Activated CD8-positive, alpha-beta memory T cell treated with anti-CD3 and anti-CD28 coated beads for 4 hours (primary cell): ENCODE measurements around the gene AK1.
"Not testable (repeated sequence)": the region's sequence is repeated elsewhere in the genome, so short reads cannot be mapped to it uniquely, and the experiment has no call there.

Experiments
- DNase-seq, 2 donors: peaks; one replicate each; pipeline ENCODE4 v3.0.0-alpha.2; 2020; ENCODE audit warnings: low read depth in 2 of 2

Gene AK1

DNA sequence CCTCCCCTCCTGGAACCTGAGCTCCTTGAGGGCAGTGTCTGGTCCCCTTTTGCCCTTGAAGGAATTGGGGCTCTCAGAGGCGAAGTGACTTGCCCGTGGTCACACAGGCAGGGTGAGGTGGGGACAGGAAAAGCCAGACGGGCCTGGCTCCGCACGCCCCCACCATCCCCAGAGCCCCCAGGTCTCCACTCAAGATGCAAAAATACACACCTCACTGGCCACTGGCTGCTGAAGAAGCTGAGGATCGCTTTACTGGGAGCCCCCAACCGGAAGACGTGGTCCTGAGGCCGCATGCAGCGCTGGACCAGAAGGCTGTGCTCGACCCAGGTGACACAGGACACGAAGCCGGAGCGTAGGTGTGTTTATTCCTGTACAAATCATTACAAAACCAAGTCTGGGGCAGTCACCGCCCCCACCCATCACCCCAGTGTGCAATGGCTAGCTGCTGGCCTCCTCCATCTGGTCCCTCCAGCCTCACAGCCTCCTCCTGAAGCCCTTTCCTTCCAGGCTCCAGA is 7.6 kb upstream of the AK1 start:
- DNase-seq, result no peak

DNA sequence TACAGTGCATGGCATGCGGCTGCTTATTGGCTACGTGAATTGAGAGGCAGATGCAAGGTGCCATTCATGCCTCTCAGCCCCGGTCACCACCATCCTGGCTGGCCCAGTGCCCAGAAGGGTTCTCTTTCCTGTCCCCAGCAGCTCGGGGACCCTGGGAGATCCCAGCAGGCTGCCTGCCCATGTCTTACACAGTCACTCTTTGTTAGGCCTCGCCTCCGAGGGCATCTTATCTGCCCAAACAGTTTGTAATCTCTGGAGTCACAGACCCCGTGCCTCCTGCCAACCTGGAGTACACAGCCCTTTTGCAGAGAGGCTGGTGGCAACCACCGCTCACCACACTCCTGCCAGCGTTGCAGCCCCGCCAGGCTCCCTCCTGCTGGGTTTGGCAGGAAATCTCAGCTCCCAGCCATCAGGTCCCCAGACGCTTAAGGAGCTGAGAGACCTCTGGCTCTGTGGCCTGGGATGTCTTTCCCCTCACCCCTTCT is 7.0 kb upstream of the AK1 start:
- DNase-seq, result no peak

DNA sequence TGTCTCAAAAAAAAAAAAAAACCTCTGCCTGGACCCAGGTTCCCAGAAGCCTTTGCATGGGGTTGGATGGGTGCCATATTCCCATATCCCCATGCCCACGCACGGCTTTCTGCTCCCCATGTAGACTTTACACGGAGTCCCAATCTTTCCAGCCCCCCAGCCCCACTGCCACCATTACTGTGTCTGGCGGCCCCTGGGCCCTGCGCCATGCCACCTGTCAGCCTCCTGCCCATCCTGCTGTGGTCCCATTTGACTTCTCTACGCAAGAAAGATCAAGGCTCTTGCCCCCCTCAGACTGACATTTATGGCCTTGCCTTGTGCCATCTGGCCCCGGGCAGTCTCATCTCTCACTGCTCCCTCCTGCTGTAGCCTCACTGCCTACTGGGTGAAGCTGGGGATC is 6.5 kb upstream of the AK1 start:
- DNase-seq, result no peak

DNA sequence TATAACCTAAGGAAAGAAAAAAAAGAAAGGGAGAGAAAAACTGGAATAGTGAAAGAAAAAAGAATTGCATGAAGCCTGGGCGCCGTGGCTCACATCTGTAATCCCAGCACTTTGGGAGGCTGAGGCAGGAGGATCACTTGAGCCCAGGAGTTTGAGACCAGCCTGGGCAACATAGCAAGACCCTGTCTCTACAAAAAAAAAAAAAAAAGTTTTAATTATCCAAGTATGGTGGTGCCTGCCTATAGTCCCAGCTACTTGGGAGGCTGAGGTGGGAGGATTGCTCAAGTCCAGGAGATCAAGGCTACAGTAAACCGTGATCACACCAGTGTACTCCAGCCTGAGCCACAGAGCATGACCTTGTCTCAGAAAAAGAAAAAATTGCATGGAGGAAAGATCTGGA is 4.2 kb upstream of the AK1 start:
- DNase-seq, result not testable (repeated sequence)

DNA sequence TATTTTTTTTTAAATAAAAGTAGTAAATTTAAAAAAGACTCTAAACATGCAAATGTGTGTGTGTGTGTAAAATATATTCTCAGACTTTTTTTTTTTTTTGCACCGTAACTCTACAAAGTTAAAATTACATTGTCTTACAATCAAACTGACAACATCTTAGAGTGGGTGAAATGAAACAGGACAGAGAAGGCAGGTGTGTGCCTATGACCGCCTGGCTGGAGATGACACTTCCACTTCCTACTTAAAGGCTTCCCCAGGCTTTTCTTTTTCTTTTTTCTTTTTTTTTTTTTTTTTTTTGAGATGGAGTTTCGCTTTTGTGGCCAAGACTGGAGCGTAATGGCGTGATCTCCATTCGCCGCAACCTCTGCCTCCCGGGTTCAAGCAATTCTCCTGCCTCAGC is 2.7 kb upstream of the AK1 start:
- no peak for DNase-seq

DNA sequence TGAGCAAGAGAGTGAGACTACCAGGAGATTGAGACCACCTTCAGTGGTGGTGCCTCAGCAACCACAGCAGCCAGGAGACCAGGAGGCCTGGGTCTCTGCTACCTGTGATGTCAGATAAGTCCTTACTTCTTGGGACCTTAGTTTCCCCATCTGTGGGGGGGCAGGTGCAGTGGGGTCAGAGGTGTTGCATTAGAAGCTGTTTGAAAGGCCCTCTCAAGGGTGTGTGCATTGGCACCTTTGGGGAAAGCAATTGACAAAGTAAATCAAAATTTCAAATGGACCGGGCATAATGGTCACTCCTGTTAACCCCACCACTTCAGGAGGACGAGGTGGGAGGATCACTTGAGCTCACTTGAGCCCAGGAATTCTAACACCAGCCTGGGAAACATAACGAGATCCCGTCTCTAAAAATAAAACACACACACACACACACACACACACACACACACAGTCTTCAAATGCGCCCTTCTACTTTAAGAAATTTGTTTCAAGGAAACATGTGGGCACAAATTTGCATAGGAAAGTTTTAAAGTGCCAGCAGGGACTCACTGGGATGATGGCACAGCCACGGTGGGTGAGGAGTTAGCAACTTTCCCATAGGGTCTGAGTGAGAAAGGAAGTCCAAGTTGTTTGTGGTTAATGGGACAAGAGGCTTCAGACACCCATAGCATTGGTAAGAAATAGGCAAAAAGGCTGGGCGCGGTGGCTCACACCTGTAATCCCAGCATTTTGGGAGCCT is 1.3 kb upstream of the AK1 start:
- DNase-seq, result no peak

DNA sequence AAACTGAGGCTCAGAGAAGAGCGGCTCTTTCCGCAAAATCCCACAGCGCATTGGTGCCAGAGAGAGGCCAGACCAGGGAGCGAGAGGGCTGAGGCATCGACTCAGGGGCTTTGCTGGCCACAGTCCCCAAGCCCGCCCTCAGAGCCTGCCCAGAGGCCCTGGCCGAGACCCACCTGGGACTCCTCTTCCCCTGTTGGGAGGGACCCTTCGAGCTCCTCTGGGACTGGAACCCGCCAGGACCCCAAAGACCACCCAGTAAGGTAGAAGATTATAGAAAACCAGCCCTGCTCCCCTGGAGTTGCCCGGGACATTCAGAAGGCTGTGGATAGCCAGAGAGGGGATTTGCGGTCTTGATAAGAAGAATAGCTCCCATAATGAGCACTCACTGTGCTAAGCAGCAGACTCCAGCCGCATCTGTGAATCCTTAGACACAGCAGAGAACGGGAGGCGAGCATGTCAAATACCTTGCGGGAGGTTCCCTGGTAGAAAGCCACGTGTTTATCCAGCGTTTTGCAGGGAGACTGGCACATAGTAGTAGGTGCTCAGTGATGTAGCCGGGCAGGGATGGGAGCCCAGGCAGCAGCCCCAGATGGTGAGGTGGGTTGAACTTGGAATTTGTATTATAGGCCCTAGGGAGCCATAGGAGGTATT is 651 bp upstream of the AK1 start:
- no peak for DNase-seq

DNA sequence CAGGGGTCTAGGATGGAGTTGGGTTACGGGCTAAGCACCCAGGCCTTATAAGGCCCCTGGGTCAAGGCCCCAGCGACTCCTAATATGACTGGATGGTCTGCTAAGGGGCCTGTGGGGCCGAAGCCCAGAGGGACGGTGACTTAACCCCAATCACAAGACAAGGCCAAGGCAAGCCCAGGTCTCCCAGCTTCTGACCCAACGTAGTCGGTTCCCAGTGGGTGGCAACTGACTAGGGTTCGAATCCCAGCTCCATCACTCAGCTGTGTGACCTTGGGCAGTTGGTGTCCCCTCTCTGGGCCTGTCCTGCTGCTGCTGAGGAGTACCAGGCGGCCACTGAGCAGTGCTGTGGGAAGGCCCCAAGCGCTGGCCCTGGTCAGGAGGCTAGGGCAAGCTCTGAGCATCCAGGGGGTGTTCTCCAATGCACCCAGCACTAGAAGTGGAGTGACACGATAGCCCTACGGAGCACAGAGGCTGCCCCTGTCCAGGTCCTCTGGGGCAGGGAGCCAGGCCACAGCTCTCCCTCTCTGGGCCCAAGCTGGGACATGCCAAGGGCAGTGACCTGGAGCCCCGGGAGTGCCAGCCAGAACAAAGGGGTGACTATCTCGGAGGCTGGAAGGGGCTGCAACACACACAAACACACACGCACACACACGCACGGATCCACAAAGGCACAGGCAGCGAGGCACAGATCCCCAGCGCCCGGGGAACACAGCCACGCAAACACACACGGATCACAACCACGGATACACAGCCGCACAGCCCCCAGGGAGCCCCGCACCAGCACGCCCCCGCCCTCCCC is 512 bp downstream of the AK1 start:
- no peak for DNase-seq

DNA sequence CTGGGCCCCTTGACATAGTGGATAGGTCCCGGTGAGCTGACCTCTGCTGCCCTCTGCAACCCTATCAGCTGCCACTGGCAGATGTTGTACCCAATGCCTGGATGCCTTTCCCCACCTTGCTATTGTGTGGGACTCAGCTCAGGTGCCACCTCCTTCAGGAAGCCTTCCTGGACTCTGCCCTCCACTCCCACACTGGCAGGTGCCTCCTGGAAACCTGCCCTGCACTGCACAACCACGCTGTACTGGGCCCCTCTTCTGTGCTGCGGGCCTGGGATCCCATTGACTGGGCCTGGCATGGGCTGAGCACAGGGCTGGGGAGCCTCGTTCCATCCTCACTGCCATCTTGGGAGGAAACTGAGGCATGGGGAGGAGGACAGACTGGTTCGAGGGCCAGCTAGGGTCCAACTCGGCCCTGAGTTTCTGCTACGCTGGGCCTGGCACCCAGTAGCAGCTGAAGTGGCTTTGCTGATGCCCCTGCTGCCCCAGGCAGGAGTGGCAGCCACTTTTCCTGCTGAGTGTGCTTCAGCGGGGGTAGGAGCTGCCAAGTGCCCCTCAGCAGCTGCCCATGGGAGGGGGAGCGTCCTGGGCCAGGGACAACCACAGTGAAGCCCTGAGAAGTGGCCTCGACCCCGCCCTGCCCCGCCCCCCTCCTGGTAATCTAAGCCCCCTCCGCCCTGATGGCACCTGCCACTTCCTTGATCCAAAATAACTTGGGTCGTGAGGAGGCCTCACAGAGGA is 1.3 kb downstream of the AK1 start:
- no peak for DNase-seq

DNA sequence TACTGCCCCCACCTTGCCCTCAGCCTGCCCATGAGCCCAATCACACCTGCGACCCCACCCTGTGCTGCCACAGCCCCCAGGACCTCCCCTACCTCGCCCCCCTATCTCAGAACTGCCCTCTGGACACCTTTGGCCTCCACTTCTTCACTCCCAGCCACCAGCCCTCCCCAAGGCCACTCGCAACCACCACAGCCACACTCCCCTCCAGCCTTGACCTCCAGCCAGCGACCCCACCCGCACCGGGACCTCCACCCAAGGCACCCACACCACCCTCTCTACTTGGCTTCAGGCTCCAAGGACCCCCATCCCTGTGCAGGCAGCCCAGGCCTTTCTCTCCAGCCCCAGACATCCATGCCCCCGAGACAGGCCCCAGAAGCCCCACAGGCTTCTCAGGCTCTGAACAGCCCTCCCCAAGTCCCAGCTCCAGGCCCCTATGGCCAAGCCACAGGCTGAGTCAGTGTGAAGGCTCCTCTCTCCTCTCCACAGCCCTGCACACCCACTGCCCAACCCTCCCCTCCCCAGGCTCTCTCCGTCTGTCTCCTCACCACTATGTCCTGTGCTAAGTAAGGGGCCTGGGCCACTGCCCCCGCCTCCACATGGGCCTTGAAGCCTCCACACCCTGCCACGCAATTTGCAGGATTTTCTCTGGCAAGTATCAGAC is 2.0 kb downstream of the AK1 start:
- no peak for DNase-seq

DNA sequence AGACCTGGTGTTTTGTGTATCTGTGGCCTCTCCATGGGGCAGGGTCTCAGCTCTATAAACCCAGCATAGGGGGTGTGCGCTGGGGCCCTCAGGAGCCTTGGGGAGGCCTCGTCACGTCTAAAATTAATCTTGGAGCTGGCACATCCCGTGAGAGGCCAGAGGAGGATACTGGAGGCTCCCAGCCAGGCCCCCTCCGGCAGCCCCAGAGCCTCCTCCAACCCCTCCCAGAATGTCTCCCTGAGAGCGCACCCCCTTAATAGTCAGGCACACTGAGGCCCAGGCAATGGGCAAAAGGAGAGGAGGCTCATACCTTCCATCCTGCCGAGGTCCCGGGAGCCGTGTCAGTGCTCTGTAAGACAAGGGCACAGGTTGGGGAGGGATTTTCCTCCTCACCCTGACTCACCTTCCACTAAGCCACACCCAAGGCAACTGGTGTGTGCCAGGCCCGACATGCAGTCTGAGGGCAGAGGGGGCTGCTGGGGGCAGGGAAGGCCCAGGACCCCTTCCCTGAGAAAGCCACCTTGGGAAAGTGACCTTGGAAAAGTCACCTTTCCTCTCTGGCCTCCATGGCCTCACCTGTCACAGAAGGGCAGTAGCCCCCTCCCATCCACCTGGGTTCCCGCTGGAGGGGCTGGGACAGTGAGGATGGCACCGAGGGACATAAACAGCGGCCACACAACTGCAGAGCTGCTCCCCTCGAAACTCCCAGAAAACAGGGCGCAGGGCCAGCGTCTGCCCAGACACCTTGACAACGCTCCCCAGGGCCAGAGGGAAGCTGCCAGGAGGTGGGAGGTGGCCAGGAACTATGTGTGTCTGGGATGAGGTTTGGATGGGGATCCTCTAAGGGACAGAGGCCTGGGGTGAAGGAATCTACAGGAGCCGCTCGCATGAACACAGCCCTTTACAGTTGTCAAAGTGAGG is 2.9 kb downstream of the AK1 start:
- no peak for DNase-seq

DNA sequence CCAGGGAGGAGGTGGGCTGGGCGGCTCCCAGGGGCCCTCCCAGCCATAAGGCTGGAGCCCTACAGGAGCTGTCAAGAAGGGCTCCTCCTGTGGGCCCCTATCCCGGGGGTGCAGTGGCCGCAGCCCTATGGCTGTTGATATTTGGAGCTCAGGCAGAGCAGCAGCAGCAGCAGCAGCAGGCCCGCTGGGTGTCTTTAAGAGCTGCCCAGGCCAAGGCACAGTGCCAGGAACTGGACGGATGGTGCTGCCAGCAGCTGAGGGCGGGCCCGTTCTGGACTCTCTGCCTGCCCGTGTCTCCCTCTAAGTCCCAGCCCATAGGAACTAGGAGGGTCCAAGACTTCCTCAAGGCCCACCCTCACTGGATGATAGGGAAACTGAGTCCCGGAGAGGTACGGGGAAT is 3.6 kb downstream of the AK1 start:
- no peak for DNase-seq

DNA sequence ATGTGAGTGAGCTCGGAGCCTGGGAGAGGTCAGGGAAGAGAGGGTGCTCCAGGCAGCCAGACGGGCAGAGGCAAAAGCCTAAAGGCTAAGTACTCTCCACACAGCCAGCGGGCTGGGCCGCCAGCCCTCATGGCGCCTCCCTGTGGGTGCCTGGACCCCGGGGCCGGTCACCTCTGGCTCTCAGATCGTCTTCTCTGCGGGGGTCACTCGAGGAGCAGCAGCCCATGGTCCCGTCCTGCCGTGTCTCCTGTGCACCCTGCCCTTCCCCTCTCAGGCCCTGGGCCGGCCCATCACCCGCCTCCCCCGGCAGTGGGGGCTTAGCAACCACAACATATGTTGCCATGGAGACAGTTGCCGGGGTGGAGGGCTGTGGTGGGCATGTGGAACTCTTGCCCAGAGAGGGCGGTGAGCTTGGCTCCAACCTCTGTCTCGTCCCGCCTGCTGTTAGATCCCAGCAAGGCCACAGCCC is 4.2 kb downstream of the AK1 start:
- DNase-seq, result no peak

DNA sequence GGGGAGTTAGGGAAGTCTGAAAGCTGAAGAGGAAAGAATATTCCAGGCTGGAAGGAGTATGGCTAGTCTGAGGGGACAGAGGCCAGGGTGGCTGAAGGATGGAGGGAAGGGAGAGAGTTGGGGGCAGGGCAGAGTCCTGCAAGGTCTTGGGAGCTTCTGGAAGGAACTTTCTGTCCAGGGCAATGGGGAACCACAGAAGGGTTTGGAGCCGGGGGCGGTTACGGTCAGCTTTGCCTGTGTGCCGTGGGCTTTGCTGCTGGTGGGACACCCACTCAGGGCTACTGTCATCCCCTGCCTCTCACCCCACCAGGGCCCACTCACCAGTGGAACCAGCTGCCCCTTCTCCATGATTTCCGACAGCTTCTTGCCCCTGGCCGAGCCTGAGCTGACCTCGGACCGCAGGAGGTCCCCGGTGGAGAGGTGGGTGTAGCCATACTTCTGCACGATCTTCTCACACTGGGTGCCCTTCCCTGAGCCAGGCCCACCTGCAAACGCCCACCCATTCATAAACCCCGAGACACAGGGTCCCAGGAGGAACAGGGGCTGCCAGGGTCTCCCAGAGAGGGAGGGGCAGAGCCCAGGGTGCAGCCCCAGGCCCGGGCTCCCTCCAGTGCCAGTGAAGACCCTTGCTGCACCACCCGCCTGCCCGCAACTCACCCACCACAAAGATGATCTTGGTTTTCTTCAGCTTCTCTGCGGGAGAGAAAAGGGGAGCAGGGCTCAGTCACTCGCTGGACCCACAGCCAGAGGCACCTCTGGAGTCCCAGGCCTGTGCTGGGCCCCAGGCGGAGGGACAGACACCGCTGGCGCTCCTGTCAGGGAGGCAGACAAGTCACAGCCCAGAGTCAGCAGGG is 4.9 kb downstream of the AK1 start:
- no peak for DNase-seq

DNA sequence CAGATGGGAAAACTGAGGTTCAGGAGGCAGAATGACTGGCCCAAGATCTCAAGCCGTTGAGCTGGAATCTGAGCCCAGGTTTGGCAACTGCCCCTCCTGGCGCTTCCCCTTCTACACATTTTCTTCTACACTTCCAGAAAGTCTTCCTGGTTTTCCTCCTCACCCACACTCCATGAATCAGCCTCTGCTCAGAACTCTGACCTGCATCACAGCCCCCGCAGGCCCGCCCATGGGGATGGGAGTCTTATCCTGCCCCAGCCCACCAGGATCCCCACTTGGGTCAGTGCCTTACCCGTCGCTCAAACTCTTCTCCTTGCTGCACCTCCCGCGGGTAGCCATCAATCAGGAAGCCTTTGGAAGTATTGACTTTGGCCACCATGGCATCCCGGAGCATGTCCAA is 5.9 kb downstream of the AK1 start:
- no peak for DNase-seq

DNA sequence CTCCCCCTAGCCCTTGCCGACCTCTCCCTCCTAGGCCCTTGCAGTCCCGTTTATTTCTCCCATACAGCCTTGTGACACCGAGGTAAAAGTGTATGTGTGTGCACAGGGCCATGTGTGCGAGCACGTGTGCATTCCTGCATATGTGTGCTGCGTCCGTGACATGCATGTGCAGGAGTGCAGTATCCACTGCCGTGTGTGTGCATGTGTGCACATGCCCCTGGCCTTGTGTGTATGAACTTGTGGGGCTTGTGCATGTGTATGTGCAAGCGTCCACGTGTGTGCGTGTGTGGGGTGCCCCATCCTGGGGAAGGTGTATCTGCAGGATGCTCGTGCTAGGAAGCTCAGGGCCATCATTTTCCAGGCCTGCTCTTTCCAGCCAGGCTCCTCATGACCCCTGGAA is 6.6 kb downstream of the AK1 start:
- DNase-seq, result no peak

DNA sequence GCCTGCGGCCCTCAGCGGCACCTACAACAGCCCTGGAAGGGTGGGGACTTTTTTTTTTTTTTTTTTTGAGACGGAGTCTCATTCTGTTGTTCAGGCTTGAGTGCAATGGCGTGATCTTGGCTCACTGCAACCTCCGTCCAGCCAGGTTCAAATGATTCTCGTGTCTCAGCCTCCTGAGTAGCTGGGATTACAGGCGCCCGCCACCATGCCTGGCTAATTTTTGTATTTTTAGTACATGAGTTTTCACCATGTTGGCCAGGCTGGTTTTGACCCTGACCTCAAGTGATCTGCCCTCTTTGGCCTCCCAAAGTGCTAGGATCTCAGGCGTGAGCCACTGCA is 7.4 kb downstream of the AK1 start:
- not testable (repeated sequence) for DNase-seq

DNA sequence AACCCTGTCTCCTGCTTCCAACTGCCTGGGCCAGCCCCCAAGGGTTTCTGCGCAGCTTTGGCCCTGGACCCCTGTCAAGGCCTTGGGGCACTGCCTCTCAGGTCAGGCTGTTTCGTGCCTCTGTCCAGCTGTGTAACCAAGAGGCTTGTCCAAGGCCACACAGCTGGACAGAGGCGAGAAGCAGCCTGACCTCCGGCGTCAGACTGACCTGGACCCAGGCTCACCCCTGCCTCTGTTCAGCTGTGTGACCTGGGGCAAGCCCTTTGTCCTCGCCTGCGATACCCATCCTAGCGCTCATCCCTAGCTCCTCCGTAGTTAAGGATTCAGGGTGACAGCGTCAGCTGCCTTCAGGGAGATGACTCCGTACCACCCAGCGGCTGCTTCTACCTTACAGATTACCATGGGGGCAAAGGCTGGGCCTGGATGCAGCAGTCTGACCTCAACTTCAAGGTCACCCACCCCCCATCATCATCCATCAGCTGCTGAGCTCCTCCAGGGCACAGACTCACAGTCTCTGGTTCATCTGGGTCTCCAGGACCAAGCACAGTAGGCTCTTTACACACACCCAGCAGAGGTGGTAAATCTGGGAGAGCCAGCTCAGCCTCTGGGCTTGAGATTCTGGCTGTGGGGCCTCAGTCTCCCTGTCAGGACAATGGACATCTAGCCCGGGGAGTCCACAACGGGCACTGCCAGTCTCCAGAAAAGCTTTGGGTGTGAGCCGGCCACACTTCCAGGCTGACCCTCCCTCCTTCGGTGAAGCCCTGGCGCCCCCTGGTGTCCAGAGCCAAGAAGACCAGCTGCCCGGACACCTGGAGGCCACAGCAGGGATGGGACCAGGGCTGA is 7.9 kb downstream of the AK1 start:
- DNase-seq, result peak; percentile 55 to 67
